GM18526 (cell line): Measurements from ENCODE around the gene SUSD4.

ENCODE experiments used
- POLR2A ChIP-seq: IDR thresholded peaks from 3 replicates; pipeline ENCODE4 v1.6.1; 2011; ENCODE audit not compliant: insufficient read length; ENCODE audit errors: extremely low read depth

SUSD4 gene

DNA sequence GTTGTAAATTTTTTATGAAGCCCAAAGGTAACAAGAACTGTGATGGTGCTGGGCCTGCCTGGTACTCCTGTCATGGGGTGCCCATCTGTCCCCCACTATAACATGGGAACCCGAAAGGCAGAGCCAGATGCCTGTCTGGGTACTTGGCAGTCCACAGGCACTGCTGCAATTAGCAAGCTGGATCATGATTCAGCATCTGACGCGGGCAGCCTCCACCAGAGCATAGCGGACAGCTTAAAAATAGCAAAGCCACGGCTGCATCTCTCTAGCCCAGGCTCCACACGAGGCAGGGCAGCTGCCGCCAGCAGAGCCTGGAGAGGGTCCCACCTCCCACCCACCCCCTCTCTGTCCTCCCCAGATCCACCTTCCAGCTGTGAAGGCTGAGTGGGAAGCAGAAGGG, 22.9 kb downstream of the SUSD4 start:
- TF ChIP-seq POLR2A = no peak

DNA sequence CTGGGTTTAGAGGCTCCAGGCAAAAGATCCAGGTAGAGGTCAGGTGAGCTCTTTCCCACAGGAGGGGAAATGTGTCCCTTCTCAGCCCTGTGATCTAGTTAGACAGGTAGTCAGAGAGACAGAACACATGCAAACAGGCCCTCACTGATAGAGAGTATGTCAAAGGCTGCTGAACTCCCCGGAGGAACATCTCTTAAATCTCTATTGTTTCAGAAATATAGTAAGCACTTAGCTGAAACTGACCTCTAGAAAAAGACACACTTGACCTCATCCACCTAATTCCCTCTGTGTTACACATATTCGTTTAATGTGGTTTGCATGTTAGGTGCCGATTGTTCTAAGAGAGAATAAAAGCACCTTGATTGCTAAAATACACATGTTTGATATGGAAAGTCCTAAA, 23.3 kb downstream of the SUSD4 start:
- no peak for TF ChIP-seq POLR2A

DNA sequence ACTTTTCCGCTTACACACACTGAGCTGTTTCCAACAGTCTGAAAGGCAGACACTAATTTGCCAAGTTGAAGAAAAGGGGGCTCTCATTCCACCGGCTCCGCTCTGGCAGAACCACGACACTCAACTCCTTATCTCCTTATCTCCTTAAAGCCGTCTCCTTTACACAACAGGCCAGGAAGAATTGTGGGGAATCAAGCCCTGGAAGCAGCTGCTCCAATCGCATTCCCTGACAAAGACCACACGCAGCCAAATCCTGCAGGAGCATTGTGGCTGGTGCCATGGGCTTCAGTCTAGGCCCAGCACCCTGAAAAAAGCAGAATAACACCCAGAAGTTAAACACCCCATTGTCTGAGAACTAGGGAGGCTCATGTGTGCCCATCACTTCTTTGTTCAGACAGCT, 24.1 kb downstream of the SUSD4 start:
- no peak for TF ChIP-seq POLR2A

DNA sequence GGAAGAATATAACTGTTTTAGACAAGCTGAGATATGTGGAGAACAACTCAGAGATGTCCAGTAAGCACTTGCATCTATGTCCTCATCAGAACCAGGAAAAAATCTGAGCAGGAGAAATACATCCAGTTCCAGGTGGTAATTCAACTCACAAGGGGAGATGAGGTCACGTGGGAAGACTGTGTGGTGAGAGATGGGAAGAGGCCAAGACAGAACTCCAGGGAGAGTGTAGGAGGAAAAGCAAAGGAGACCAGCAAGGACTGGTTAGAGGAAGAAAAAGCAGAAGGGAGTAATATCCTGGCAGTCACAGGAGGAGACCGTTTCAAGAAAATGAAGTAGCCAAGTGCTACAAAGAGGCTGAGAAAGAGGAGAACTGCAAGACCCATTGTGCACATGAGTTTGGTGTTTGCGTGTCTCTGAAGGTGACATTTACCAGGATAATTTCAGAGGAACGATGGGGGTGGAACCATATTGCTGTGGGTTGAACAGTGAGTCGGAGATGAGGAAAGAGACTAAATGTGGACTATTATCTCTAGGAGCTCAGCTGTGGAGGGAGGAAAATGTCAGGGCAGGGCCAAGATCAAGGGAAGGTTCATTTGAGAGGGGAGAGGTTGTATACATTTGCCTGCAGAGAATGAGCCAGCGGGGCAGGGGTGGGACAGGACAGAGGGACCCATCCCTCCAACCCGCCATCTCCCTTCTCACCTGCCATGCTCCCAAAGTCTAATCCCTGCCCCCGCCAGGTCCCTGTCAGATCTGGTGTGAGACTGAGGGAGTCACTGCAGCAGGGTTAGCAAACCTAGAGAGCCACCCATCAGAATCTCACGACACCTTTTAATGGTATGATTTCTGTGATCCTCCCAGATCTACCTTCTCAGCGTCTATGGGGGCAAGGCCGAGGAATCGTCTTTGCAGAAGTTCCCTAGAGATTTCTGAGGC, 24.9 kb downstream of the SUSD4 start:
- TF ChIP-seq POLR2A = no peak

DNA sequence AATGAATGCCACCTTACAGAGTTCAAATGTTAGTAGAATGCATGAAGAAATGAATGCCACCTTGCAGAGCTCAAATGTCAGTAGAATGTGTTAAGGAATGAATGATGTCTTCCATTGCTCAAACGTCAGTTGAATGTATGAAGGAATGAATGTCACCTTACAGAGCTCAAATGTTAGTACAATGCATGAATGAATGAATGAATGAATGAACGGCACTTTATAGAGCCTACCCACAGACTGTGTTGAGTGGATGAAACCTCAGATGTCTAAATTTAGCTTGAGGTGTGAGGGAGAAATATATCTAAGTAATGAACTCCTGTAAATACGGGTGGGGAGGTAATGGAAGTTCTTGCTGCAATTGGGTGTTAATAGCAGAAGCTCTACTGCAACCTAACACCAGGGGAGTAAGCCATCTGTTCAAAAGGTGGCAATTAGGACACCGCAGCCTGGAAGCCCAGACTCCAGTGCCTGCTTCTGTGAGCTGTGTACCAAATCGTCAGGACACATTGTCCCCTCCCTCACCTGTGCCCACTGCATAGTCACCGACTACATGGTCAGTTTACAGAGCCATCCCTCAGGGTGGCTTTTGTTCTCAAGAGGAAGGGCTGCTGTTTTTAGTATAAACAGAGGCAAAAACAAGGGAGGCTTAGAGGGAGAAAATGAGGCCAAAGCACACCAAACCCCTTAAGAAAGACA, 26.7 kb downstream of the SUSD4 start:
- no peak for TF ChIP-seq POLR2A

DNA sequence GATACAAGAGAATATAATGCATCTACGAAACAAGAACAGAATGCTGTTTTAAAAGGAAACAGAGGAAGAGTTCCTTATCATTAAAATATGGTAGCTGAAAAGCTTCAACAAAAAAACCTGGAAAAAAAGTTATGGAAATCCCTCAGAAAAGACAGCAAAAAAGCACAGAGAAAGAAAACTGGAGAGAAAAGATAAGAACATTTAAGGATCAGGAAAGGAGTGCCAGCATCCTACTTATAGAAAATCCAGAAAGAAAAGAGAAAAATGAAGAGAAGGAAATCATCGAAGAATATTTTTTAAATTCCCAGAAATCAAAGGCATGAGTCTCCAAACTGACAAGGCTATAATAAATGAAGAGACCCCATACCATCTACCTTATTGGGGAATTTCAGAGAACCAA, 29.8 kb downstream of the SUSD4 start:
- no peak for TF ChIP-seq POLR2A

DNA sequence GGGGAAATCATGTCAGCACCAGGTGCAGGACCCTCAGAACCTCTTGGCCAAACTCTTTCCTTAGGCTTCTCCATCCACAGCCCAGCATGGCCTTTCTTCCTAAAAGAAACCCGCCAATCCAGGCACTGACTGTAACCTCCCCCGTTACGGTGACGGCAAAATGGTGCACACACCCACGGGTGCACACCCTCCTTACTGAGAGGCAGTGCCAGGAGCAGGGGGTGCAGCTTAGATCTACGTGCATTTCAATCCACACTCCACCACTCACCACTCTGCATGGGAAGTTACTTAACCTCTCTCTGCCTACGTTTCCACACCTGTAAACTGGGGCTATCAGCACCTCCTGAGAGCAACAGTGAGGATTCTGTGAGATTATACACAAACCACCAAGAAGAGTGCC, 31.0 kb downstream of the SUSD4 start:
- no peak for TF ChIP-seq POLR2A

DNA sequence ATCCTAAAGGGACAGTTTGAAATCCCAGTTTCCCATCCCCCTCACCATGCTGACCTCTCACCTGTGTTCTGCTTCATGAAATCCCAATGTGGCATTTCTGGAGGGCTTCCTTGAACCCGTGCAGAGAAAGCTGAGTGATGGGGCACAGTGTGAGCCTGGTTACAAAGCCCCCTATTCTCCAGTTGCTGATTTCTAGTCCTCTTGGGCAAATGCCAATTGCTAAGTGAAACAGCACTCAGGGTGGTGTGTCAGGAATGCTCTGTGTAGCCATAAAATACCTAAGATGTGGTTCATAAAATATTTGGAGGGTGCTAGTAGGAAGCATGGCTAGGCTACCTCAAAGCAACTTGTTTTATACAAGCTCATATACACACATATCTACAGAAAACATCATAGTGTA, 32.0 kb downstream of the SUSD4 start:
- no peak for TF ChIP-seq POLR2A

DNA sequence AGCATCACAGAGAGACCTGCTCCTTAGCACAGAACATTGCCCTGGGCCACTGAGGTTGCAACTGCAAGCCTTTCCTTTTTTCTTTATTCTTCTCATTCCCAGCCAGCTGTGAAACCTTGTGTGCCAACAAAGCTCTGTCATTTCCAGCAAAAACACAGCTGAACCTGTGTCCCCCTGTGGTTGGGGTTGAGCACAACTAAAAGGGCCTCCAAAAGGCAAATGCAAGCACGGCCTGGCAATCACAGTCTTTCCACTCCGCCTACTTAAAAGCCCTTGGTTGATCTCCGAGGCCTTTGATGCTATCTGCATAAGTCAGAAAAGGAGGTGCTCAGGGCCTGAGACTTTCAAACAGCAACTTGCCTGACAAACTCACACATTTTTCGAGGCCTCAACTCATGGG, 32.7 kb downstream of the SUSD4 start:
- TF ChIP-seq POLR2A = no peak

DNA sequence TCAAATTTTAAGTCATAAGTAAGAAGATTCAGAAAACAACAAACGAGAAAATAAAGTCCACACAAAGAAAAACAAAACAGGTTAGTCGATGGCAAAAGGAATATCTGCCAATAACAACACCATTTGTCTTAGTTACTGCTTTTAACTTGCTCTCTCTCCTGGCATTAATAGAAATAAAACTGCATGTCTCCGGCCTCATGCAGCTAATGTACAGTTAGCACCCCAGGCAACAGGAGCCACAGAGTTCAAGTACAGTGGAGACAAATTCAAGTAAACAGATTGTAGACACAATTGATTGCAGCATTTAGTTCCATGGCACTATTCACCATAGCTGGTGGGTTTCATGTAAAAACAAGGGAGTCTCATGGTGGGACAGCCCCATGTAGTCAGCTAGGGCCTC, 33.5 kb downstream of the SUSD4 start:
- TF ChIP-seq POLR2A = no peak

DNA sequence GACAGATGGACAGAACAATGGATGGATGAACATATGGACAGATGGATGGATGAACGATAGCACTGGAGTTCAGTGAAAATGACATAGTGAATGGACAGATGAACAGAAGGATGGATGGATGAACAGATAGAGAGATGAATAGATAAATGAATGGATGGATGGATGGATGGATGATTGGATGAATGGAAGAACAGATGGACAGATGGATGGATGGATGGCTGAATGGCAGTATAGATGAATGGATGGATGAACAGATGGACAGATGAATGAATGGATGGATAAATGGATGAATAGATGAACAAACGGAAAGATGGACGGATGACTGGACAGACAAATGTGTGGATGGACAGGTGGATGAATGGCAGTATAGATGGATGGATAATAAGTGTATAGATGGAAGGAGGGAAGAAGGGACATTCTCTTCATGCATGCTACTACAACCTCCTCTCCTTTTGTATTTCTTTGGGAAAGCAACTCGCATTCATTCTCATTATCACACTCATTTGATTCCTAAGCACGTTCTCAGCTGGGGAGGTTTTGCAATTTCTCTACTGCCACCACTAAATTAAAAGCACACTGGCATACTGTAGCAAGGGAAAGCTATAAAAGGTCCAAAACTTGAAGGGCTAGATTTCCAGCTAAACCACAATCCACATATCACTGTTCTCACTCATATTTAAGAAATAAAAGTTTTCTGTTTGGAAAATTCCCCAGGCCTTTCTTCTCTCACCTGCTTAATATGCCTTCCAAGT, 34.1 kb downstream of the SUSD4 start:
- TF ChIP-seq POLR2A = no peak

DNA sequence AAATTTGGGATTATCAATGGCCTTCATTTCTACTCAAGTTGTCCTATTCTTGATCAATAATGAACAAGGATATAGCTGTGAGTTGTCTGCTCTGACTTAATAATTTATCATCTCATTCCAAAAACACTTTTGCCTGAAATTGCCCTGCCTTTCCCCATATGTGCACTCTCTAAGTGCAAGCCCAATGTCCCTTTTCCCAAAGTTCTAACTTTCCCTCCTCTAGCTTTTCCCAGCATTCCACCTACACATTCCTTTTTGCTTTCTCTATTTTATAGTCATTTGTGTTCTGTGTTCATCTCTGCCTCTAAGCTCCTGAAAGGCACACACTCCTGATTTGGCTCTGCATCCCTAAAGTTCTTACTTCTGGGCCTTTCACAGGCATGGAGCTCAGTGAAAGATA, 34.7 kb downstream of the SUSD4 start:
- TF ChIP-seq POLR2A = no peak

DNA sequence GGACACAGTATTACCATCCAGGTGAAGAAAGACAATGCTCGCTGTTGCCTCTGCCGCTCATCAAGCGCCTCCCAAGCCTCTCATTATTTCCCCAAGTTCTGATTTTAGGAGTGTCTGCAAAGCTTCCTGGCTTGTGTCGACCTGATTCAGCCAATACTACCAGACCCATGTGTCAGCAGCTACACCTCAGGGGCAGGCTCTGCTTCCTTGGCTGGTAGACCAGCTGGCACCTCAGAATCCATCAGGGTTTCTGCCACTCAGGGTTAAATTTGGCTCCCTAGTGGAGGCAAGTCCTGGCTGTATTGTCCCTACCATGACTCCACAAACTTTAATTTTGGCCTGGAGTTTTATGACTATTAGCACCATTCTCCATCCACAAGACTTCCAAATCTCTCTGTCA, 35.4 kb downstream of the SUSD4 start:
- no peak for TF ChIP-seq POLR2A

DNA sequence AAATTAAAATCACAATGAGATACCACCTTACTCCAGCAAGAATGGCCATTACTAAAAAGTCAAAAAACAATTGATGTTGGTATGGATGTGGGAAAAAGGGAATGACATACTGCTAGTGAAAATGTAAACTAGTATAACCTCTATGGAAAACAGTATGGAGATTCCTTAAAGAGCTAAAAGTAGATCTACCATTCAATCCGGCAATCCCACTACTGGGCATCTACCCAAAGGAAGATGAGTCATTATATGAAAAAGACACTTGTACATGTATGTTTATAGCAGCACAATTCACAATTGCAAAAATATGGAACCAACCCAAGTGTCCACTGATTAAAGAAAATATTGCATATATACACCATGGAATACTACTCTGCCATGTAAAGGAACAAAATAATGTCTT, 37.2 kb downstream of the SUSD4 start:
- no peak for TF ChIP-seq POLR2A
